RCC 7860 (cell line): Measurements from ENCODE around the gene RAMP3.
"Not testable (repeated sequence)": the region's sequence is repeated elsewhere in the genome, so short reads cannot be mapped to it uniquely, and the experiment has no call there.

Experiments used
- DNase-seq: peaks from one replicate; pipeline ENCODE4 v3.0.0-alpha.2; 2015; ENCODE audit warnings: low spot score
- FAIRE-seq: peaks from 2 replicates; lab custom pipeline; 2012; peaks lifted over from hg19 to GRCh38; lab: Jason Lieb, UNC

Gene RAMP3, protein sequence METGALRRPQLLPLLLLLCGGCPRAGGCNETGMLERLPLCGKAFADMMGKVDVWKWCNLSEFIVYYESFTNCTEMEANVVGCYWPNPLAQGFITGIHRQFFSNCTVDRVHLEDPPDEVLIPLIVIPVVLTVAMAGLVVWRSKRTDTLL

GRCh38 chr7:45157653-45158401 is at the start of gene RAMP3:
TSS of gene RAMP3 (plus strand) at chr7:45157791. CDS start at chr7:45157829, 38 bp downstream.
- DNase-seq: no peak
- no peak for FAIRE-seq

- FAIRE-seq: no peak
- no peak for DNase-seq
Measured at GRCh38 chr7:45108863-45109262, 48.7 kb upstream of the RAMP3 start.

DNA sequence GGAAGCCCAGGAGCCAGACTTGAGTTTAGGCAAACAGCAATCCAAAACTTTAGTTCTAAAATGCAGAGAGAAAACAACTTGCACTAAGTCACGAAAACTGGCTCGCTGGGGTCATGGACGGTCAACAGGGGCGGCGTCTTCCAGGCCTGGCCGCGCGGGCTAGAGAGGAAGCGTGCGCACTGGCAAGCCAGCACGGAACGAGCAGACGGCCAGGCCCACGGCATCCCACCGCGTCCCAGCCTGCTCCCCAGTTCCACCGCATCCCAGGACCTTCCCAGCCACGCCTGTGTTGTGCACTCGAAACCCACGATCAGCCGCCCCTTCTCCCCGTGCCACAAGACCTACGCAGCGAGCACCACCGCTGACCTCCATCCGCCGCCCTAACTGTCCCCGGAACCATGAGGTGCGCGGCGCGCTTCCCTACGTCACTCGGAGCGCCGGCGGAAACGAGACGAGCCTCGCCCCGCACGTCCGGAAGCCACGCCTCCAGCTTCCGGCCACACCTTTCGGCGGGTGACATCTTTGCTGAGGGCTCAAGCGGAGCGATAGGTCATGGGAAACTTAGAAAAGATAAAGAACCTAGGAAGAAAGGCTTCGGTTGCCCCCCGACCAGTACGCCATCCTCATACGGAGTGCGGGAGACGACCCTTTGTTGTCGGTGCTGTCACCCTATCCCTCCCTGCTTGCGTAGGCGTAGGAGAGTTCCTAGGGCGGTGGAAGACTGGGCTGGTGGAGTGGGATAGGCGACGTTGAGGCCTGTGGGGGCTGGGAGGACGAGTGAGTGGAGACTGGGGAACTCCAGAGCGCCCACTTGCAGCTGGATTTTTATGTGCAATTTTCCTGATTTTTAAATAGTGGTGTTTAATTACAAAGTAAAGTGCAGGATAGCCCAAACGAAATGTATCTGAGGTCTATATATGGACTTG is 46.0 kb upstream of the RAMP3 start, which contains the start of gene TBRG4:
TBRG4 (minus strand) TSS at position 400 of the 926 bp plus-strand sequence. CDS start 2,460 bp downstream, outside the sequence.
- DNase-seq (peak; percentile 85), FAIRE-seq (peak; percentile 72)

DNA sequence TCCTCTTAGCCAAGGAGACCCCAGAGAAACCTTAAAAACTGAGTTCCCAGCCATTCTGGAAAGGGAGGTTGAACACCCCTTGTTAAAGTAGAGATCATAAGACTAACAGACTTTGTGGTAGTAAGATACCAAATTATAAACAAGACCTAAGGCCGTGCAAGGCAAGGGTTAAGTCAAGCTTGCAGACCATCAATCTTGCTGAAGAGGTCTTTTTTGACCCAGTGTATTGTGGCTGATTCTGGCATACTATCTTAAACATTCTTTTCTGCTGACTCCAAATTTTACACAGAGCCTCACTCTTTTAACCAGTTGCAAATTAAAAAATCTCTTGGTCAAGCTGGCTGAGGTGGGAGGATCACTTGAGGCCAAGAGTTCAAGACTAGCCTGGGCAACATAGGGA is 44.9 kb upstream of the RAMP3 start:
- FAIRE-seq (no peak), DNase-seq (no peak)

DNA sequence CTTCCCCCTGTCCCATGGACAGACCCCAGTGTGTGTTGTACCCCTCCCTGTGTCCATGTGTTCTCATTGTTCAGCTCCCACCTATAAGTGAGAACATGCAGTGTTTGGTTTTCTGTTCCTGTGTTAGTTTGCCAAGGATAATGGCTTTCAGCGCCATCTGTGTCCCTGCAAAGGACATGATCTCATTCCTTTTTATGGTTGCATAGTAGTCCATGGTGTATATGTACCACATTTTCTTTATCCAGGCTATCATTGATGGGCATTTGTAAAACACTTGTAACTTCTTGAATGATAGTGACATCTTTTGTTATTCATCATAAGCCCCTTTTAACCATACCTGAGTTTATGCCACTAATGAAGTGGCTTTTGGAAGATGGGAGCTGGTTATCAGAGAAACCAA is 43.3 kb upstream of the RAMP3 start:
- FAIRE-seq, DNase-seq: not testable (repeated sequence)

DNA sequence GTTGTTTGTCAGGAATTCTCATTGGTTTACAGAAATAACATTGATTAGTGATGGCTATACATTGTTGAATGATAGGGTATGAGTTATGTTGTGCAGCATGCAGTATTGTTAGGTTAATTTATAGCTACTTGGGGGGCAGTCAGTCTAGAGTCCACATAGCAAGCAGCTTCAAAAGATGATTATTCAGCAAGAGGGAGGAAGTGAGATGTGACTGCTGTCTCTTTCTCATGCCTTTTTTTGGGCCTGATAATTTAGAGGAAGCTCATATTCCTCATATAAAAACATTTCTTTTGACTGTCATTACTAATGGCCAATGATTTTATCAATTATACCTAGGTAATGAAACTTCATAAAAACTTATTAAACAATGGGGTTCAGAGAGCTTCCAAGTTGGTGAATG is 42.7 kb upstream of the RAMP3 start:
- DNase-seq: no peak
- no peak for FAIRE-seq

GRCh38 chr7:45116048-45116447 is 41.5 kb upstream of the RAMP3 start:
- DNase-seq: no peak
- FAIRE-seq: no peak

DNA sequence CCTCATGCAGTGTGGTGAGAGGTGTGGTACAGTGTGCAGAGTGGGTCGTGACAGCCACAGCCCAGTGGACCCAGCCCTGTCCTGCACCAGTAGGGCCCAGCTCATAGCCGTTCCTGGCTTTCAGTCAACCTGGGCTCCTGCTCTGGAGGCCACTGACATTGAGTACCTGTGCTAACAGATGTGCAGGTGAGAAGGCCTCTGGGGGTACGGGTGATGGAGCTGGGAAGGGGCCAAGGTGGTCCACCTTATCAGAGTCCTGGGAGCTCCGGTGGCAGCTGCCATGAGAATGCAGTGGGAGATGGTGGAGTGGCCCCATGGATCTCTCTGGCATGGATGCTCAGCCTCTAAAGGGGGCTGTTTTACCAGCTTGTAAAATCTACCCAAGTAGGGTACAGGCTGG is 40.0 kb upstream of the RAMP3 start:
- no peak for DNase-seq
- FAIRE-seq: no peak

DNA sequence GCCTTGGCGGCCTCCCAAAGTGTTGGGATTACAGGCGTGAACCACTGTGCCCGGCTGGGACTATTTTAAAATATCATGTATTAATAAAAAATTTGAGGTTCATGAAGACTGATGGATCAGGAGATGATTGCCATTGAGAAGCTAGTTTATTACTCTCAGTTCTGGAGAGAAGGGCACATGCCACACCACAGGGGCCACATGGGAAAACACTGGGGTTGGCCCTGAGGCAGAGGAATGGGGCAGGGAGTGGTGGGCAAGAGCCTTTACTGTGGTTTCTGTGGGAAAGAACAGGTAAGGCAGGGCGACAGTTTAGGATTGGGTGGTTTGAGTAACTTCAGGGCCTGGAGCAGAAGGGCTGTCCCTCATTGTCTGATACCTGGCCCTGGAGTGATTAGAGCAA is 39.3 kb upstream of the RAMP3 start:
- FAIRE-seq (no peak), DNase-seq (no peak)

GRCh38 chr7:45118889-45119331 is 38.7 kb upstream of the RAMP3 start:
- FAIRE-seq (no peak), DNase-seq (no peak)

DNA sequence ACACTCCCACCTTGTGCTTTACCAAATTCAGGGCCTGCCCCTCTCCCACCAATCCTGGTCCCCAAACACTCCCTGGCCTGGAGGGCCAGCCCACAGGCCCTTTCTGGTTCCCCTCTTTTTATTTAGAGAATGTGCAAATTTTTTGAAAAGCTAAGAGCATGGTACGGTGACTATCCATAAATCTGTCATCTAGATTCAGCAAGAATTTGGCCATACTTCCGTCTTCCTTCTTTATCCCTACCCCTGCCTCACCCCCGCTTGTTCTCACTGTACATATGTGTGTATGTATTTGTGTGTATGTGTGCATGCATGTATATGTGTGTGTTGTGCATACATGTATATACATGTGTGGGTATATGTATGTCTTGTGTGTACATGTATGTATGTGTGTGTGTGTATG is 38.0 kb upstream of the RAMP3 start:
- DNase-seq: no peak
- FAIRE-seq: no peak

GRCh38 chr7:45122975-45123860 is 34.4 kb upstream of the RAMP3 start:
- FAIRE-seq (no peak), DNase-seq (no peak)

DNA sequence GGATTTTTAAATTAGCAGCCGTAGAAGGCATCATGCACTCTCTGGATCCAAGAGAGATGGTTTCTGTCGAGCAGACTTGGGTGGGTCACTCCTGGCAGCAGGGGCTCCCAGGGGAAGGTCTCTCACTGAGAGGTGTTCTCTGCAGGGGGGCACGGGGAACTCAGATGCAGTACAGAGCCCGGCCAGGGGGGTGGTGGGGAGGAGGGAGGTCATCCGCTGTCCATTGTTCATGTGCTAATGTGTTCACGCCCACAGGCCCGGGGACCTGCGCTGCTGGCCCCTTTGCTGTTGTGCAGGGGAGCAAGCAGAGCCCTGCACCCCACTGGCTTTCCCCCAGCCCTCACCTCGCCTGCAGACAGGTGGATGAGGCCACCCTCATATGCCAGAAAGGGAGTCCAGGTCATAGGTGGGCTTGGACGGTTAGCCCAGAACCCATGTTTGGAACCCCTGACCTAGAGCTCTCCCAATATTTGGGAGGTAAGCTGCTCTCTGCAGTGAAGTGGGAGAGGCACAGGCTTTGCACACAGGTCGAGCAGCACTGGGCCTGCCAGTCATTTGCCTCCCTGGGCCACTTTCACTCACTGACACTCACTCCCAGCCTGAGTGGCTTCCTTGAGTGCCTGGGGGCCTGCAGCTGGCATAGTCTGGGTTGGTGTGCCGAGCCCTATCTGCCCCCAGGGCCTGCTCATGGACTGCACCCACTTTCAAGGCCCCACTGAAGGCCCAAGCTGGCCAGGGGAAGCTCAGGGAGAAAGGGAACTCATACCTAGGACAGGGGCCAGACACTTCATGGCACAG is 33.5 kb upstream of the RAMP3 start:
- DNase-seq (no peak), FAIRE-seq (no peak)

- no peak for DNase-seq
- FAIRE-seq: no peak
Measured at GRCh38 chr7:45125193-45125904, 32.2 kb upstream of the RAMP3 start.

DNA sequence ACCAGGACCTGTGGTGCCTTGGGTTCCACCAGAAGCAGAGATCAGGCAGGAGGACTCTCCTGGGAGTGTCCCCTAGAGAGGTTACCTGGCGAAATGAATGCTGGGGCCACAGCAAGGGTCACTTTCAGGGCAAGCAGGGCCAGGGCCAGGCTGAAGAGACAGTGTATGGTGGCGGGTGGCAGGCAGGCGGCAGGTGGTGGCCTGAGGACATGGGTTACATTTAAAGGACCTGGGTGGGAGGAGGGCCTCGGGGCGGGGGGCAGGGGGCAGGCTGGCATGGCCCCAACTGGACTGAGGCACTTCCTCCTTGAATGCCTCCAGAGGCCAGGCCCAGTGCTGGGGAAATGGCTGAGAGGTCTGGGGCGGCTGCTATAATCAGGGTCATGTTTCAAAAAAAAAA is 31.4 kb upstream of the RAMP3 start:
- no peak for FAIRE-seq
- DNase-seq: no peak

DNA sequence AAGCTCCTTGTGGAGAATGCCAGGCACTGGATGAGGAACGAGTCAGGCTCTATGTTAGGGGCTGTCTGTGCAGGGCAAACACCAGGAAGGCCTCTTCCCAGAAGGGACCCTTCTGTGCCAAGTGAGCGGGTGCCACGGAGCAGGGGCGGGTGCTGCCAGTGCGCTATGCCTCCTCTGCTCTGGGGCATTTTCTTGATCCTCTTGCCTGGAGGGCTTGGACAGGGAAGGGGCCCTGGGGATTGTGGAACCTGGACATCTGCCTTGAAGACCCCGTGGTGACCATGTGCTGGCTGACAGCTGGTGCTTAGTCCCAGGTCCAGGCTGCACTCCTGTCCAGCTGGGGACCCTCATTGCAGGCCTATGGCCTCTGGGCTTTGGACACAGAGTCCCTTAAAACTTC is 30.7 kb upstream of the RAMP3 start:
- DNase-seq (no peak), FAIRE-seq (no peak)

DNA sequence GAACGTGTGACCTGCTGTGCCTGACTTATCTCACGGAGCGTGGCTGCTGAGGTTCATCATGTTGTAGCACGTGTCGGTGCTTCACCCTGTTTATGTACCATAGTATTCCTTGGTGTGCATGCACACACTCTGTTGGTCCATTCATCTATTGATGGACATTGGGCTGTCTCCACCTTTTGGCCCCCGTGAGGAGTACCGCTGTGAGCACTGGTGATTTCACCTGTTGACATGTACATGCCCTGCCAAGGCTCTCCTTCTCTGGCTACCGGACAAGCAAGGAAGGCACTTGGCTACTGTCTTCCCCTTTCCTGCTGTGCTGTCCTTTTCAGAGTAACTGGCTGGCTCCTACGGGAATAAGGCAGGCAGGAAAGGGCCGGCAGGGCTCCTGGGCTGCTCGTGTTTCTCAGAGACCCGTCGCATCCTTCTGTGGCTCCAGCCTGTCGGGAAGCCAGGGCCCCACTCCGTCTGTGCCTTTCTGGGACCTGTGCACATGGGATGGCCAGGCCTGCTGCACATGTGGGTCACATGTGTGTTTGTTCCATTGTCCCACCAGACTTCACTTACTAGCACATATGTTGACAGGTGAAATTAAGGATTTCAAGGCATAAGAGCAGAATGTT is 28.3 kb upstream of the RAMP3 start:
- no peak for DNase-seq
- FAIRE-seq: no peak

- DNase-seq: no peak
- FAIRE-seq: no peak
Measured at GRCh38 chr7:45129906-45130305, 27.7 kb upstream of the RAMP3 start.

DNA sequence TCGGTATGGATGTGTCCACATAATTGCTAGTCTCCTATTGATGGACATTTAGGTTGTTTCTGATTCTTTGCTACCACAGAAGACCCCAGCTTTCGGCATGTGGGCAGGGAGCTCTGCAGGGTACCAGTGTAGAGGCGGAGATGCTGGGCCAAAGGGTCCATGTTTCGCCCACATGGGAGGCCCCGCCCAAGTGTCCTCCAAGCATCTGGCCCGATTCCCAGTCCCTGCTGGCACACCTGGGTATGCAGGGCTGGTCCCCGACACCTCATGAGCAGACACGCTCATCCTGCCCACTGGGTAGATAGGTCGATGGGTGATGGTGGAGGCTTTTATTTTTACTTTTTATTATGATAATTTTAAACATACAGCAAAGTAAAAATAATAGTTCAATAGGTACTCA is 26.7 kb upstream of the RAMP3 start:
- FAIRE-seq (no peak), DNase-seq (no peak)
